Inferior parietal cortex (tissue), 1 donor: Measurements from ENCODE around the gene ATM.
"Not testable (repeated sequence)": the region's sequence is repeated elsewhere in the genome, so short reads cannot be mapped to it uniquely, and the experiment has no call there.

Source experiments
- DNase-seq: peaks from one replicate; pipeline ENCODE4 v3.0.0-alpha.2; 2016; ENCODE audit errors: extremely low spot score

The ATM gene

DNA sequence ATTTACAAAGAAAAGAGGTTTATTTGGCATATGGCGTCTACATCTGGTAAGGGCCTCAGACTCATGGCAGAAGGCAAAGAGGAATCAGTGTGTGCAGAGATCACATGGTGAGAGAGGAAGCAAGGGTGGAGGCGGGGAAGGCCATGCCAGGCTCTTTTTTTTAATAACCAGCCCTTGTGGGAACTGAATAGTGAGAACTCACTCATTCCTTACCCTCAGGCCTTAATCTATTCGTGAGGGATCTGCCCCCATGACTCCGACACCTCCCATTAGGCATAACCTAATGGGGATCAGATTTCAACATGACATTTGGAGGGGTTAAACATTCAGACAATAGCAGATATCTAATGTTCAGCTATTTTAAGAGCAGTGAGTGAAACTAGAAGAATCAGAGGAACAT, 55.7 kb downstream of the ATM start:
- DNase-seq, result no peak

DNA sequence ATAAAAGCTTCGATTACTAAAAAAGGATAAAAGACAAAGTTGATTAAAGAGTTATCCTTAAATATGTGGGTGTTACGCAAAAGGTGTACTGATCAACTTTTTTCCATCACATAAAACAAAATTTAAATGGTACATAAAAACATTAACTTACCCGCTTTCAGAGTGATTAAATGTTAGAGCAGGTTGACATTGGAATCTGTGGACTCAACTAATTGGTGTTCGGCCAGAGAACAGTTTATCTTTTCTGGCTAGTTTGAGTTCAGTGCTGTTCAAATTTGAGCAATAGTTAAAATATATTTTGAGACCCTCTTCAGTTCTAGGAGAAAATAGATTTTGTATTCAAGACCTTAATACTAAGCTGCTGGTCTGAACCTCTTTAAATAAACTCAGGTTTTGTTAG, 56.1 kb downstream of the ATM start:
- DNase-seq, result no peak

DNA sequence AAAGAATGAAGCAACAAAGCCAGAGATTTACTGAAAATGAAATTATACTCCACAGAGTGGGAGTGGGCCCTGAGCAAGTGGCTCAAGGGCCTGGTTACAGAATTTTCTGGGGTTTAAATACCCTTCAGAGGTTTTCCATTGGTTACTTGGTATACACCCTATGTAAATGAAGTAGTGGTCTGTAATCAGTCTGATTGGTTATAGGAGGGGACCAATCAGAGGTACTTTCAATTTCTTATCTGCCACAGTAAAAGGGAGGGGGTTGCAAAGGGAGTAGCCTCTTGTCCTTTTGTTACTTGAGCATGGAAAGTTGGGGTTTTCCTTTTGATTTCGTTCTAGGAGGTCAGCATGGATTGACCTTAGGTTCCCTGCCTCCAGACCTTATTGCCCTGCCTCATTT, 63.5 kb downstream of the ATM start:
- DNase-seq, result no peak

GRCh38 chr11:108286956-108287355, 64.1 kb downstream of the ATM start:
- no peak for DNase-seq

GRCh38 chr11:108289066-108289465, 66.2 kb downstream of the ATM start:
- not testable (repeated sequence) for DNase-seq

DNA sequence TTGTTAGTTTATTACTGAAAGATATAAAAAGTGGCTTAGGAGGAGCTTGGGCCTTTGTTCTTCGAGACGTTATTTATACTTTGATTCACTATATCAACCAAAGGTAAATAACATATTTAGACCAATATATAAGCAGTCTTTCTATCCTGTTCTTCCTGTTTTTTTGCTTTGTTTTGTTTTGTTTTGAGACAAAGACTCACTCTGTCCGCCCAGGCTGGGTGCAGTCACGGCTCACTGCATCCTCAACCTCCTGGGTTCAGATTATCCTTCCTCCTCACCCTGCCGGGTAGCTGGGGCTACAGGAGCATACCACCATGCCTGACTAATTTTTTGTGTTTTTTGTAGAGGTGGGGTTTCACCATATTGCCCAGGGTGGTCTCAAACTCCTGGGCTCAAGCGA, 66.8 kb downstream of the ATM start:
- no peak for DNase-seq

DNA sequence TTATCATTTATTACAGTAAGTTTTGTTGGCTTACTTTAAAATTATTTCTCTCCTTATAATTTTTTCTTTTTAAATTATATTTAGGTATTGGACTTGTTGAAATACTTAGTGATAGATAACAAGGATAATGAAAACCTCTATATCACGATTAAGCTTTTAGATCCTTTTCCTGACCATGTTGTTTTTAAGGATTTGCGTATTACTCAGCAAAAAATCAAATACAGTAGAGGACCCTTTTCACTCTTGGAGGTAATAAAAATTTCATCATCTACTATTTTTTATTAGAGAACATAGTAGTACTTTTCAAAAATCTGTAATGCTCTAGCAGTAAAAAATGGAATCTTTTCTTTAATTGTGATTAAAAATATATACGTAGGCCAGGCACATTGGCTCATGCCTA, 70.4 kb downstream of the ATM start:
- DNase-seq, result no peak

GRCh38 chr11:108302121-108302785, 79.4 kb downstream of the ATM start:
- no peak for DNase-seq

DNA sequence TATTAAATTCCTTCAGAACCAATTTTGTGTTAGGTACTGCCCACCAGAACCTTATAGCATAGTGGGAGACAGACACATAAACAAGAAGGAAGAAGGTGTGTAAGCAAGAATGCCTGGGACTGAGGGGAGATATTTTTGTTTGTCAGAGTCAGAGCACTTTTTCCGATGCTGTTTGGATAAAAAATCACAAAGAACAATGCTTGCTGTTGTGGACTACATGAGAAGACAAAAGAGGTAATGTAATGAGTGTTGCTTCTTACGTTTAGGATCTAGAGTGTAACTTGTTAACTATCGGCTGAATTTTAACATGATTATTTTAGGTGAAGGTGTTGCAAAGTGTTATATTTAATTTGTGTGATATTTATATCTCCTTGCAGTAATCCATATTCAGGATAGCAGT, 84.9 kb downstream of the ATM start:
- DNase-seq, result peak; percentile 29

- no peak for DNase-seq
Measured at GRCh38 chr11:108313444-108313843, 90.6 kb downstream of the ATM start.

GRCh38 chr11:108316061-108316460, 93.2 kb downstream of the ATM start:
- DNase-seq, result no peak

GRCh38 chr11:108319541-108320145, 96.8 kb downstream of the ATM start:
- no peak for DNase-seq

DNA sequence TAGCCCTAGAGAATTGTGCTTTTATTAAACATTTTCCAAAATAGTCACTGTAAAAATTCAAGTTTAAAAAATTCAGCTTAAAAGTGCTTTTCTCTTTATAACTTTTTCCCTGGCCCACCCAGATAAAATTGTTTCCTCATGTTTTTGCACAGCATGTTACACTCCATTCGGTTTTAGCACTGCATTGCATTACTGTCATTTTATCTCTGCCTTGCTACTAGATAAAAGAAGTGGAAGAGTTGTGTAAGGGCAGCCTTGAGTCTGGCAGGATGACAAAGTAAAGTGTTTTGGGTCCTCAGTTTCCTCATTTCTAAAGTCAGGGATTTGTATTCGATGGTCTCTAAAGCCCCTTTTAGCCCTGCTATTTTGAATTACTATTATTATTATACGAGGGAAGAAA, 99.8 kb downstream of the ATM start:
- no peak for DNase-seq

DNA sequence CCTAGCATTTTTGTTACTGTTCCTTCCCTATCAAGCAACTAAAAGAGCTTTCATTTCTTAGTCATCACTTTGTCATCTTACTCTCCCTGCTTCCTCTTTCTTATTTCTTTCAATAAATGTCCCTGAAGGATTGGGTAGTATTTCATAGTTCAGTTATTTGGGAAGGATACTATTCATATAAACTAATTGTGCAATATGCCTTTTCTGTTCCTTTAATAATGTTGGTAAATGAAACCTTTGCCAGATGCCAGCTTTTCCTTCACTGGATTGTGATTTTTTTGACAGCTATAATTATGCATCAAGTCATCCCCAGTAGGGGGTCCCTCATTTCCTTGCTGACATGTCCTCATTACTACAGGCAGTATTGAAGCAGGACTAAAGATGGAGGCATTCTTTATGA, 101.7 kb downstream of the ATM start:
- DNase-seq, result no peak

- no peak for DNase-seq
Measured at GRCh38 chr11:108333403-108333899, 110.6 kb downstream of the ATM start.

- no peak for DNase-seq
Measured at GRCh38 chr11:108338750-108339149, 115.9 kb downstream of the ATM start.

DNA sequence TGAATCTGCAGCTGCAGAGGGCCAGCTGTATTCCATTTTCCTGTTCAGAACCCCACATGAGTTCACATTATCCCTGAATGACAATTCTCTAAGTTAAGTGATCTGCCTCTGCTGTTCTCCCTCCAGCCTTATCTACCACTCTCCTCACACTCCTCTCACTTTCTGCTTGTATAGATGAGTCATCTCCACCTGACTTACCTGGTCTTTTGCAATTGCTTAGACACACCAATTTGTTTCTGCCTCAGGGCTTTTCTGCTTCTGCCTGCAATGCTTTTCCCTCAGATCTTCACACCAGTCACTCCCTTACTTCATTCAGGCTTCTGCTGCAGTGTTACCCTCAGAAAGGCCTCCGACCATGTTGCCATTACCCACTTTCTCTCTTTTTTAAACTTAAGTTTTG, 118.1 kb downstream of the ATM start:
- DNase-seq, result no peak

DNA sequence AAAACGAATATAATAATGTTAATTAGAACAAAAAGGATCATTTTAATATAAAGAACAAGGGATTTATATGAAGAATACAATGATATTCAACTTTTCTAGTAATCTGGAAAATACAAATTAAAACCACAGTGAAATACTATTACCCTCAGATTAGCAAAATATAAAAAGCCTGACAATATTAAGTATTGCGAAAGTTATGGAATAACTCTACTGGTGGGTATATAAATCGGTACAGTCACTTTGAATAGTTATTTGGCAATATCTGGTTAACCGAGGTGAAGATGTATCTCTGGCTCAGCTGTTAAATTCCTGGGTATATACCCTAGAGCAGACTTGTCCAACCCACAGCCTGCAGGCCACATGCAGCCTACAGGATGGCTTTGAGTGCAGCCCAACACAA, 118.8 kb downstream of the ATM start:
- DNase-seq, result no peak

DNA sequence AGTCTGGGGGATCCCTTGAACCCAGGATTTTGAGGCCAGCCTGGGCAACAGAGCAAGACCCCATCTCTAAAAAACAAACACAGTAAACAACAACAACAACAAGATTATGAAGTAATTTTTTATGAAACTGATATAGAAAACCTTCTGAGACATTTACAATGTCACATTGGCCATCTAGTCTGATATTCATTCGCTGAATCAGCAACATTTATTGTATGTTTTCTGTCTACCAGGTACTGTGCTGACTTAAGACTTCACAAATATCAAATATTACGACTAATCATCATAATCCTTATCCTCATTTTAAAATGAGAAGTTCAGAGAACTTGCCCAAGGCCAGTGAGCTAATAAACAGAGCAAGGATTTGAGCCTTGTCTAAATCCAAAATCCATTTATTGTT, 120.8 kb downstream of the ATM start:
- DNase-seq, result no peak

DNA sequence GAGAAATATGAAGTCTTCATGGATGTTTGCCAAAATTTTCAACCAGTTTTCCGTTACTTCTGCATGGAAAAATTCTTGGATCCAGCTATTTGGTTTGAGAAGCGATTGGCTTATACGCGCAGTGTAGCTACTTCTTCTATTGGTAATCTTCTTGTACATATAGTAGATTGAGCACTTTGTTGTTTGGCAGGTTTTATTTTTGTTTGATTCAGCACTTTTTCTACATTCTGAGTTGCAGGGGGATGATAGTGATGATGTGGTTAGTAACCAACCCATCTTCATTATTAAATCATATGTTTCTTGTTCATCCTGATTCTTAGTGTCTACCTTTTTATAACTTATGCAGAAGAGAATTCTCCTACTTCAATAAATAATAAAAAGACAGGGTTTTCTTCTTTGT, 122.9 kb downstream of the ATM start:
- no peak for DNase-seq

DNA sequence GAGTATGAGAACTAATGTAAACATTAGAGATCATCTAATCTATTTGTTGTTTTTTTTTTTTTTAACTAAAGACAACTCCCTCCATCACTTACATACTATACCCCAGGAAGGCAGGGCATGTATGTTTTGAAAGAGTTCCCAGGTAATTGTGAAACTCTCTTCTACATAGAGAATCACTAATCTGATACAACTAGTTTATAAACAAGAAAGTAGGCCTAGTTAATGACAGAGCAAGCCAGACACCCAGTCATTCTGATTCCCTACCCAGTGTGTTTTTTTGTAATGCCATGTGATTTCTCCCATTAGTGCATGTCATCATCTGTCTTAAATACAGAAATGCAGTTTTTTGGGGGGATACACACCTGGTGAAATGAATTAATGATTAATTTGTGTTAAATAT, 123.6 kb downstream of the ATM start:
- no peak for DNase-seq

- no peak for DNase-seq
Measured at GRCh38 chr11:108351468-108351867, 128.6 kb downstream of the ATM start.

DNA sequence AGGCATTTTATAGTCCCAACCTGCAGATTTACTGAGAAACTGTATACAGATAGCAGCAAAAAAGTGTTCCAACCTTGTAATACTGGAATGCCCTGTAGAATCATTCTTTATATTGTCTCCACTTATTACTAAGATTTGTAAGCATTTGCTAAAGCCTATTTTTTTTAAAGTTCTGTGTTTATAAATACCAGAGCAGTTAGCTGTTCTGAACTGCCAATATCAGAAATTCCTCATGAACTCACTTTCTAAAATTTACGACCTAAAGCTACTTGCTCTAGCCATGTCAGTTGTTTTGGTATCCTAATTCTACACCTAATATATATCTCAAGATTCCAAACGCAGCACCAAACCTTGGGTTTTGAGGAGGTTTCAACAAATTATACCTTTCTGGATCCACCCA, 141.3 kb downstream of the ATM start:
- no peak for DNase-seq

DNA sequence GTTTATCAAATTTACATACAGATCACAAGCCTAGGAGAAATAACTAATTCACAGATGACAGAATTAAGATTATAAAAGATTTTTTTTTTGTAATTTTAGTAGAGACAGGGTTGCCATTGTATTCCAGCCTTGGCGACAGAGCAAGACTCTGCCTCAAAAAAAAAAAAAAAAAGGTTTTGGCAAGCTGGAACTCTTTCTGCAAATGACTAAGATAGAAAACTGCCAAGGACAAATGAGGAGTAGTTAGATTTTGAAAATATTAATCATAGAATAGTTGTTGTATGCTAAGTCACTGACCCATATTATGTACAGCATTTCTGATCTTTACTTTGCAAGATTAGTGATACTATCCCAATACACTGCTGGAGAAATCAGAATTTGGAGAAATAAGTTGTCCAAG, 145.3 kb downstream of the ATM start:
- no peak for DNase-seq
